IMR-90 (cell line): ENCODE measurements around the gene CTAG1B.
"Not testable (repeated sequence)": the region's sequence is repeated elsewhere in the genome, so short reads cannot be mapped to it uniquely, and the experiment has no call there.

Experiments
- CEBPB ChIP-seq: IDR thresholded peaks from 2 replicates; pipeline ENCODE4 v1.6.1; 2012; ENCODE audit warnings: low read depth, low read length, improper control_type of control experiment
- CHD1 ChIP-seq: IDR thresholded peaks from 2 replicates; pipeline ENCODE4 v1.6.1; 2012; ENCODE audit warnings: low read depth, low read length, improper control_type of control experiment
- MAFK ChIP-seq: IDR thresholded peaks from 2 replicates; pipeline ENCODE4 v1.6.1; 2012; ENCODE audit warnings: low read depth, low read length, improper control_type of control experiment
- MAZ ChIP-seq: IDR thresholded peaks from 2 replicates; pipeline ENCODE4 v1.6.1; 2012; ENCODE audit warnings: low read depth, mild to moderate bottlenecking, low read length, improper control_type of control experiment, moderate library complexity, borderline replicate concordance
- POLR2A ChIP-seq: IDR thresholded peaks from 2 replicates; pipeline ENCODE4 v1.6.1; 2012; ENCODE audit warnings: mild to moderate bottlenecking, low read depth, low read length
- TF ChIP-seq, protein P1 (sequence below): conservative IDR thresholded peaks from 2 replicates; pipeline ENCODE4 v1.5.1; 2012; ENCODE audit warnings: mild to moderate bottlenecking, low read depth, low read length, improper control_type of control experiment
- TF ChIP-seq, protein P2 (sequence below): fragments of 150-350 bp; IDR thresholded peaks from 2 replicates; pipeline ENCODE4 v1.6.1; 2017; ENCODE audit warnings: mild to moderate bottlenecking, antibody characterized with exemption, low read length, low read depth

DNA sequence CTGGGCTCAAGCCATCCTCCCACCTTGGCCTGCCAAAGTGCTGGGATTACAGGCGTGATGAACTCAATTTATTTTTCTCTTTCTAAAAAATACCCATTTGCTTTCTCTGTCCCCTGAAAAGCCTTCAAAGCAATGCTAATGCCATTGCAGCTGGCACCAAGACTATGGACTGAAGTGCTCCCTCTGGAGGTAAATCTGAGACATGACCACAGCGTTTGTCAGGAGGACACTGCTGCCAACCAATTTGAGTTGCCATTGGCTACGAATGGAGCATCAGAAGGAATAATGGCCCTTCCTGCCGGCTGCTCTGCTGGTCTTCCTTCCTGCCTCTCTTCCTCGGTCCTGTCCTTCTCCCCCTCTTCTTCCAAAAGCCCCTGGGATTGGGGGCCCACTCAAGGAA is 44.0 kb downstream of the CTAG1B start:
- TF ChIP-seq, protein P1, sequence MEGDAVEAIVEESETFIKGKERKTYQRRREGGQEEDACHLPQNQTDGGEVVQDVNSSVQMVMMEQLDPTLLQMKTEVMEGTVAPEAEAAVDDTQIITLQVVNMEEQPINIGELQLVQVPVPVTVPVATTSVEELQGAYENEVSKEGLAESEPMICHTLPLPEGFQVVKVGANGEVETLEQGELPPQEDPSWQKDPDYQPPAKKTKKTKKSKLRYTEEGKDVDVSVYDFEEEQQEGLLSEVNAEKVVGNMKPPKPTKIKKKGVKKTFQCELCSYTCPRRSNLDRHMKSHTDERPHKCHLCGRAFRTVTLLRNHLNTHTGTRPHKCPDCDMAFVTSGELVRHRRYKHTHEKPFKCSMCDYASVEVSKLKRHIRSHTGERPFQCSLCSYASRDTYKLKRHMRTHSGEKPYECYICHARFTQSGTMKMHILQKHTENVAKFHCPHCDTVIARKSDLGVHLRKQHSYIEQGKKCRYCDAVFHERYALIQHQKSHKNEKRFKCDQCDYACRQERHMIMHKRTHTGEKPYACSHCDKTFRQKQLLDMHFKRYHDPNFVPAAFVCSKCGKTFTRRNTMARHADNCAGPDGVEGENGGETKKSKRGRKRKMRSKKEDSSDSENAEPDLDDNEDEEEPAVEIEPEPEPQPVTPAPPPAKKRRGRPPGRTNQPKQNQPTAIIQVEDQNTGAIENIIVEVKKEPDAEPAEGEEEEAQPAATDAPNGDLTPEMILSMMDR: not testable (repeated sequence)
- not testable (repeated sequence) for TF ChIP-seq POLR2A, MAFK, CEBPB, CHD1, MAZ
- TF ChIP-seq, protein P2, sequence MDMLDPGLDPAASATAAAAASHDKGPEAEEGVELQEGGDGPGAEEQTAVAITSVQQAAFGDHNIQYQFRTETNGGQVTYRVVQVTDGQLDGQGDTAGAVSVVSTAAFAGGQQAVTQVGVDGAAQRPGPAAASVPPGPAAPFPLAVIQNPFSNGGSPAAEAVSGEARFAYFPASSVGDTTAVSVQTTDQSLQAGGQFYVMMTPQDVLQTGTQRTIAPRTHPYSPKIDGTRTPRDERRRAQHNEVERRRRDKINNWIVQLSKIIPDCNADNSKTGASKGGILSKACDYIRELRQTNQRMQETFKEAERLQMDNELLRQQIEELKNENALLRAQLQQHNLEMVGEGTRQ: not testable (repeated sequence)
